GF-D8 (cell line): ENCODE measurements around the gene SLC9A3.

ENCODE experiments used
- DNase-seq: peaks from one replicate; lab custom pipeline; 2025; lab: John Stamatoyannopoulos, UW

SLC9A3 gene

DNA sequence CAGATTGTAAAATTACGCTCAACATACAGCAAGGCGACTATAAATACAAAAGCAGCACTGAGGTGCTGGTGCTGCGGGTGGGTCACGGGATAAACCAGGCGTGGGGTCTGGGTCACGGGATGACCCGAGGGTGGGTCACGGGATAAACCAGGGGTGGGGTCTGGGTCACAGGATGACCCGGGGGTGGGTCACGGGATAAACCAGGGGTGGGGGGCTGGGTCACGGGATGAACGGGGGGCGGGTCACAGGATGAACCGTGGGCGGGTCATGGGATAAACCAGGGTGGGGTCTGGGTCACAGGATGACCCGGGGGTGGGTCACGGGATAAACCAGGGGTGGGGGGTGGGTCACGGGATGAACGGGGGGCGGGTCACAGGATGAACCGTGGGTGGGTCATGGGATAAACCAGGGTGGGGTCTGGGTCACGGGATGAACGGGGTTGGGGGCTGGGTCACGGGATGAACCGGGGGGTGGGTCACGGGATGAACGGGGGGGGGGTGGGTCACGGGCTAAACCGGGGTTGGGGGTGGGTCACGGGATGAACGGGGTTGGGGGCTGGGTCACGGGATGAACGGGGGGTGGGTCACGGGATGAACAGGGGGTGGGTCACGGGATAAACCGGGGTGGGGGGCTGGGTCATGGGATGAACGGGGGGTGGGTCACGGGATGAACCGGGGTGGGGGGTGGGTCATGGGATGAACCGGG lies 30.2 kb upstream of the SLC9A3 start:
- no peak for DNase-seq

DNA sequence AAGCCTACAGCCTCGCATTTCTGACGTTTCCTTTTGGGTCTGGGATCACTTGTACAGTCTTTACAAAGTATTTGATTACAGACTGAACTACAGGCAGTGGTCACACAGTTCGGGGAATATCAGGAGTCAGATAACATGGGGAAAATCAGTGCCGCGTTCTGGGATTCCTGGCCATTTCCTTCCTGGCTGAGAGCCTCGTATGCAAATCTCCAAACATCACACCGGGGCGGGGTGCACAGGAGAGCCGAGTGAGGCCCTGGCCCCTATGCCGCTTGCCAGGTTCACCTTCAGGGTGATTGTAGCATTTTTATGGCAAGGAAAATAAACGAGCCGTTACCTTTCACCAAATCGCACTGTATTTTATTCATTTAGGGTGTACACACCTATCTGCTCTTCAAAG lies 29.6 kb upstream of the SLC9A3 start:
- DNase-seq: no peak

DNA sequence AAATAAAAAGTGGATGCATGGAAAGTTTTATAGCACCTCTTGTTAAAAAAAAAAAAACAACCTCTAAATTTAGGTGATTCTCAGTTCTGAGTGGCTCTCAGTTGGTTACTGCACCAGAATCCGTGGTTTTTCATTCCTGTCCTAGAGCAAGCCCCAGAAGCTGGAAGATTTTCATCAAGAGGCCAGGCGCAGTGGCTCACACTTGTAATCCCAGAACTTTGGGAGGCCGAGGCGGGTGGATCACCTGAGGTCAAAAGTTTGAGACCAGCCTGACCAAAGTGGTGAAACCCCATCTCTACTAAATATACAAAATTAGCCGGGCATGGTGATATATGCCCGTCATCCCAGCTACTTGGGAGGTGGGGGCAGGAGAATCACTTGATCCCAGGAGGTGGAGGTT lies 27.2 kb upstream of the SLC9A3 start:
- no peak for DNase-seq

DNA sequence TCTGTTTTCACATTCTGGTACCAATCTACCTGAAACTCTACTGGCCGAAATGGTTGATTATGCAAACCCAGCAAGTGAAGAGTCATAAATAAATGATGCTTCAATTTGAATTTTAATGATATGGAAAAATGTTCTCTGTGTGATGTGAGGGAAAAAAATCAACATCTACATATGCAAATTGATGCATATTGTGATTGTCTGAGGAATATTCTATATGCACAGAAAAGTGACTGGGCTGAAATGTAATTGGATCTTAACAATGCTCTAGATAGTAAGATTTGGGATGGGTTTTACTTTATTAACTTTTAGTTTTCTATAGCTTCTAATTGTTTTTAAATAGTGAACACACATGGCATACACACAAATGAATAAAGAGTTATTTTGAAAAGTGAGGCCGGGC lies 25.0 kb upstream of the SLC9A3 start:
- DNase-seq: no peak

DNA sequence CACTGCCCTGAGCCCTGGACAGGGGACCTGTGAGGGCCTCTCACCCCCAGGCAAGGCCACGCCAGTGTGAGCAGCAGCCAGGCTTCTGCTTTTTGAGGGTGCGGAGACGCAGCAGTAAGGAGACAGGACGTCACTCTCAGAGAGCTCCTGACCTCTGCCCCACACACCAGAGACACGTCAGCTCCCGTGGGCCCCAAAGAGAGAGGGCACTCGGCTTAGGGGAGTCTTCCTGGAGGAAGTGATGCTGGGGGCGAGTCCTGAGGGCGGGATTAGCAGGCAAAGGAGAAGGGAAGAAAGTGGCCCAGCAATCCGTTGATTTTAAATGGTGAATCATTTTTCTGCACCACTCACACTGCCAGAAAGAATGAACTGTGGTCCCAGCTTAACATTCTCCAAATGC lies 24.0 kb upstream of the SLC9A3 start:
- DNase-seq: no peak

DNA sequence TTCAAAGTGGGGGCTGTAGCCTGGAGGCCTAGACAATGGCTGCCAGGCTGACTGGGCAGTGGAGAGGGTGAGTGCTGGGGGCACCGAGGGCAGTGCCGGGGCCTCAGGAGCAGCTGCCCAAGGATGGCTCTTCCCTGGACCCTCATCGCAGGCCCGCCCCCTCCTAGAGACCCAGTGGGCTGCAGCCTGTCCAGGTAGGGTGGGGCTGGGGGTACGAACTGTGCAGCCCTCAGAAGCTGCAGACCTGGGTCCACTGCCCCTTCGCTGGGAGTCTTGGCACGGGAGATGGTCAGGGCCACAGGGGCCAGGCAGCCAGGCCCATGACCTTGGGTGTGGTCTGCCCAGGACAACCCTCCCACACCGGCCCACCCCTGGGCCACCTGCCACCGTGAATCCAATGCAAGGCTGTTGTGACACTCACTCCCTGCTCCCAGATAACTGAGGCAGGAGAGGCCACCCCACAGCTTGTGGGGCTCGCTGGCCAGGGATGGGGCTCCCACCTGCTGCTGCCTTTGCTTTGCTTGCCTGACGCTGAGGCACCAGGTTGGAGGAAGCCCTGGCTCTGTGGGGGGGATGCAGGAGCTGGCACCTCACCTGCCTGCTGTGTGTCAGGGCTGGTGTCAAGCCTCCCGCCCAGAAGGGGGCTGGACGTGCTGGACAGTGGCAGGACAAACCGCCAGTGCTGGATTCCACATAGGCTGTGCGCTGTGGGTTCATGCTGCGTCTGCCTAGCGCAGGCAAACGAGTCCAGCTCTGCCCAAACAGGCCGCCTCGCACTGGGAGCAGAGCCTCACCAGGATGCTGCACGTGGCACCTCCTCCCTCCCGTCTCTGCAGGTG lies 23.1 kb upstream of the SLC9A3 start:
- no peak for DNase-seq

DNA sequence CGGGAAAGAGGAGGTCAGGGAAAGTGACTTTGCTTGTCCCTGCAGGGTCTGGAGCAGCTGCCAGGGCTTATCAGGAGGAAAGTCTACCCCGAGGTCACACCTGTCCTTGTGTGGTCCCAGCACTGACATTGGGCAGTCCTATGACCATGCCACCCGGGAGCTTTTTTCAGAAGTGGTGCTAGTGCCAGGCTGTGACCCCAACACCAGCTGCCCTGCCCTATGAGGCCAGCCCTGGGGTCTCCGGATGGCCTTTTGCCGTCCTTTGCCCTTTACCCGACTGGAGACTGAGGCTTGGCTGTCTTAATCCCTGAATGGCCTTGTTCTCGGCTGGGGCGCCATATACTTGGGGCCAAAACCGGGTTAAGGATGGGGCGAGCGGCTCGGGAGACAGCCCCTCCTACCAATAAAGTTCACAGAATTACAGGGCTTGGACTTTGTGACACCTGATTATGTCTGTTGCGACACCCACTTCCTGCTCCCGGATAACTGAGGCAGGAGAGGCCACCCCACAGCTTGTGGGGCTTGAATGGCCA lies 22.2 kb upstream of the SLC9A3 start:
- no peak for DNase-seq

DNA sequence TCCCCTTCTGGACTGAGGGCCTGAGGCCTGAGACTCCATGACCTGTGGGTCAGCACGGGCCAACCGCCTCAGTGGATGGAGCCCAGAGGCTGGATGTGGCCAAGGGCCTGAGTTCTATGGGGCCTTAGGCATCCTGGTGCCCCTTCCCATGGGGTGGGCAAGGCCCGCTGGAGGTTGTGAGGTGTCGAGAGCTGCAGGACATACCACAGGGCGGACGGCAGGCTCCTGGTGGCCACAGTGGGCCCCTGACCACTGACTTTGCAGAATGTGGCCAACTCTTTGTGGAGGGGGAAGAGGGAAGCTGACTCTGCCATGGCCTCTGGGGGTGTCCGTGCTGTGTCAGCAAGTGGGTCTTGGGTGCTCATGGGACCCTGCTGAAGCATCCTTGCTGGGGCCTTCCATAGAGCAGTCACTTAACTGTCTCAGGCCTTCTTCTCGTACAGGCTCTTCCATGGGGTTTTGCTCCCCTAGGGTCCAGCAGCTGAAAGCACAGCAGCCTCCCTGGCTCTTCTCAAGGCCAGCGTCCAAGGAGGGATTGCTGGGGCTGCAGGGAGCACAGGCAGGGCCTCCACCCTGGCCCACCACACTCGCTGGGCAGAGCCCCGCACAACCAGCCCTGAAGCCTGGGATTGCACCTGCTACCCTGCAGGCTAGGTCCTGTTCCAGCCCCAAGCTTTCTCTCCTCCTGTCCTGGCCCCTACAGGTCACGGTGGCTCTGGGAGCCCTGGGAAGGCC lies 21.6 kb upstream of the SLC9A3 start:
- no peak for DNase-seq

DNA sequence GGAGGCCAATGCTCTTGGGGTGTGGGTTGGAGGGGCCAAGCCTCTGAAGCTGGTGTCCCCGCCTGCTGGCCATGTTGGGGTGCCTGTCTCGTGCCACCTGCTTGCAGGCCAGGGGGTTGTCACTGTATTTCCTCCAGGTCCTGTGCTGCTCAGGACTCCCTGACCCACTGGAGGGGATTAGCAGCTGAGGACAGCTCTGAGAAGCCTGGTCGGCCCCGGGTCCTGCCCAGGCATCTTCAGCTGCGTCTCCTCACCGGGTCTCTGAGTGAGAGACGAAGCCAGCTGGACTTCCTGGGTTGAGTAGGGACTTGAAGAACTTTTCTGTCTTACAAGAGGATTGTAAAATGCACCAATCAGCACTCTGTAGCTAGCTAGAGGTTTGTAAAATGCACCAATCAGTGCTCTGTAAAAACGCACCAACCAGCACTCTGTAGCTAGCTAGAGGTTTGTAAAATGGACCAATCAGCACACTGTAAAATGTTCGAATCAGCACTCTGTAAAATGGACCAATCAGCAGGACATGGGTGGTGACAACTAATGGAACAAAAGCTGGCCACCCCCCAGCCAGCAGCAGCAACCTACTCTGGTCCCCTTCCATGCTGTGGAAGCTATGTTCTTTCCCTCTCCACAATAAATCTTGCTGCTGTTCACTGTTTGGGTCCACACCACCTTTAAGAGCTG lies 20.6 kb upstream of the SLC9A3 start:
- no peak for DNase-seq

DNA sequence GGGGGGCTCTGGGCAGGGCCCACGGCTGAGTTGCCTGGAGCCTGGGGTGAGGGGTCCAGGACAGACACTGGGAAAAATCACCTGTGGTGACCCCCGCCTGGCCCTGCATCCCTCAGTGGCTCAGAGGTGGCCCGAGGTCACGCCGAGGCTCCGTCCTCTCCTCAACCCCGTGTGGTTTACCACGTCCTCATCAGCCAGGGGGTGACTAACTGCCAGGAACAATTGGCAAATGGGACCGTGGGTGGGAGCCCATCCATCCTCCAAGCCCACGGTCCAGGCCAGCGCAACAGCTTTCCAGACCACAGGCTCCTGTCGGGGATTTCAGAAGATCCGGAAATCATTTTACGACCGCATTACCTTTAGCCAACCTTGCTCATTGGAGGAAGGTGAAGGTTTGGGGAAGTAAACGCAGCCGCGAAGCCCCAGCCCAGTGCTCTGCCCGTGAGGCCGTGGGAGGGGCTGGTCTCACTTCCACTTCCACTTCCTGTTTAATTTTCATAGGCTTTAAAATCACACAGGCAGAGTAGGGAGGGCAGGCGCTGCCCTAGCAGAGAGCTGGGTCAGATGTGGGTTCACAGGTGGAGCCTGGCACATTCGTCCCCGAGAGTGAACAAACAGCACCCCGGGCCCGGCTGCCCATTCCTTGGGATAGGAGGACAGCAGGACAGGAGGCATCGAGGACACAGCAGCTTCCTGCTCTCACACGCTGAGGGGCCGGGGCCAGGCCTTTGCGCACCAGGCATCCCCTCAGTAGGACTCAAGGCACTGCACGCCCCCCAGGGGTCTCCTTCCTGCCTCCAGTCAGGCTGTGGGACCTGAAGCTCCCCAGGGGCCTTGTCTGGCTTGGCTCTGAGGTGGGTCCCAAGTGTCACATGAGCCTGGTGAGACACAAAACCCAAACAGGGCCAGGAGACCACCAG lies 19.8 kb upstream of the SLC9A3 start:
- peak; percentile 85 for DNase-seq

DNA sequence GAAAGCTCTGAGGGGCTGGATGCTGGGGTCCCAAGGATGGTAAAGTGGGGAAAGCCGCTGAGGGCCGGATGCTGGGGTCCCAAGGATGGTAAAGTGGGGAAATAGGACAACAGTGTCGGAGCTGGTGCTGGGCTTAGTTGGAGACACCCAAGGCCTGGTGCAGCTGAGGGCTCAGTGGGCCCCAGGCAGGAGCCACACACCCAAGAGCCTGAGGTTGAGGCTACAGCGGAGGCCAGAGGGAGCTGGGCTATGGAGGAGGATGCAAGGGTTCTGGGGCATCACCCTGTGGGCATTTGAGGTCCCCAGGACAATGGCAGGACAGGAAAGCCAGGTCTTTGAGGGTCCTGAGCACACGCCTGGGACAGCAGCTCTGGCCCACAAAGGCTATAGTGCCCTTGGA lies 19.1 kb upstream of the SLC9A3 start:
- DNase-seq: no peak

DNA sequence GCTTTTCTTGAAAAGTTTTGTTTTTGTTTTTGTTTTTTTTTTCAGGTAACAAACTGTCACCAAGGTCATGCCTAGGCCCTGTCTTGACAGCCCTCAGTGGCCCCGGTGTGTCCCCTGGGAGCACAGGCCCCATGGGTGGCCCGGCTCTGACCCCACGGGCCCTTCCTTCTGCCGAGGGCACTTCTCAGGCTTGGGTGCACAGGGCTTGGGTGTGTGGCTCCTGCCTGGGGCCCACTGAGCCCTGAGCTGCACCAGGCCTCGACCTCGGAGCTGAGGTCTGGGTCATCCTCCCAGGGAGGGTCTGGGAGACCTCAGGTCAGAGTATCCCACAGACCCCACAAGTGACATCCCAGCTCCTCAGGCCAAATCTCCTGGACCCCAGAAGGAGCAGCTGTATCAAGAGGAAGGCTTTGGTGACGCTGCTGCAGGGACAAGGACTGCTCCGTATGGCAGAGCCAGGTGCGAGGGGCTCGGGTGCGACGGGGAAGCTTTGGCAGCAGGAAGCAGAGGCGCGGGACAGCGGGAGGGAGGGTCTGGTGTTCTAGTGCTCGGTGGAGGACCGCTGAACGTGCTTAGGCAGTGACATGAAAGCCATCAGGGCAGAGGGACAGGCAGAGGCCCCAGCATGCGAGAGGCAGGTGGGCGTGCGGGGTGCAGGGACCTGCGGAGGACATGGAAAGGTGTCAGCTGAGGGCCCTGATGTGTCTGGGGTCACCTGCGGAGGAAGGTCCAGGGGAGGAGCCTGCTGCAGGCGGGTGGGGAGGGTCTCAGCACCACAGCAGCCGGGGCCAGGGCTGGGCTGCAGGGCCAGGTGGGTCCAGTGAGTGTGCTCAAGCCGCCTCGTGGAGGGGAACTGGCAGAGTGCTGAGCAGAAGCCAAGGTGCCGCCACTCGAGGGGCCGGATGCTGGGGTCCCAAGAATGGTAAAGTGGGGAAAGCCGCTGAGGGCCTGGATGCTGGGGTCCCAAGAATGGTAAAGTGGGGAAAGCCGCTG lies 18.4 kb upstream of the SLC9A3 start:
- no peak for DNase-seq

DNA sequence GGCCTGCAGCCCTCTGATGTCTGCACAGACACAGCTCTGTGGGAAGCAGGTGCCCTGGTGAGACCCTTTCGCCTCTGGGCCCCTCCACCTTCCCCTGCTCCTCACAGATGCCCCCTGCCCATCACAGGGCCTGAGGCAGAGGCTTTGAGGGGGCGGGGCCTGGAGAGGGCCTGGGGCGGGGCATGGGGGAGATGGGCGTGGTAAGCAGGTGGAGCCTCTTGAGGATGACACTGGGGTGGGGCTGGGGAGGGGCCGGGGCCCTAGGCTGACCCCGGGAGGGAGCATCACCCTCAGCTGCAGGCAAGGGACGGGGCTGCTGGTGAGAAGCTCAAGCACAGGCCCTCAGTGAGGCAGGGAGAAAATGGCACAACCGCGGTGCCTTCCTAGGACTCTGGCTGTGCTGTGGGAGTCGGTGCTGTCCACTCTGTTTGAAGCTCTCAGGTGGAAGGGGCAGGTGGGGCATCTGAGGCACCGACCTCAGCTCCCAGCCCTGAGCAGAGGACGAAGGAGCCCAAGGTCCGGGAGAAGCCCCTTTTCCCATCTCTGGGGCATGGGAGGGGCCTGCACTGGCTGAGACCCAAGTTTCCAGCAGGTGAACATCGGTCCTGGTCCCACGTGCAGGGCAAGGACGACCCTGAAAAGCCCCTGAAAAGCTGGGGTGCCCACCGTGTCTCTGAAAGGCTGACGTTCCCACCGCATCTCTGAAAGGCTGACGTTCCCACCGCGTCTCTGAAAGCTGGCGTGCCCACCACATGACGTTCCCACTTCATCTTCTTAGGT lies 17.5 kb upstream of the SLC9A3 start:
- no peak for DNase-seq

DNA sequence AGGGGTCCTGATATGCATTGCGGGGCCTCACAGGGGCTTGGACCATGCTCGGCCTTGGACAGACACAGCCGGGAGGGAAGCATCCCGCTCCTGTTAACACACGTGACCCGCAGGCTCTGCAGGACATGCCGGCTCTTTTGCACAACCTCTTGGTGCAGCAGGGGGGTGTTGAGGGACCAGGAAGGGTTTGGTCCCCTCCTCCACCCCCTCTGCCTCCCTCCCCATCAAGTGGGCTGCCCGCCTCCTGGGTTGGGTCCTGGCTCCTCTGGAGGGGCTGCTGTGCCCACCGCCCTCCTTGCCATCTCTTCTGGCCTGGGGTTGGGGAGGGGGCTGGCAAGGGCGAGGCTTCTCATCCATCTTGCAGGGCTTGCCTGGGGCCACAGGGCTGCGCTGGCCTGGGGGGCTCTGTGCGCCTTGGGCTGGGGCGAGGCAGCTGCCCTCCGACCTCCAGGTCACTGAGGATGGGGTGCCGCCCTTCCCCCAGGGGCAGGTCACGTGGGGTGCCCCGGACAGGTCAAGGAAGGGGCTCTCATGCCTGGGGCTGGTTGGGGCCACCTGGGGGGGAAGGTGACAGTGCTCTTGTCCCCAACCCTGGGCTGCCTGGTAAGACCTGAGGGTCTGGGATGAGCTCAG lies 16.8 kb upstream of the SLC9A3 start:
- no peak for DNase-seq

DNA sequence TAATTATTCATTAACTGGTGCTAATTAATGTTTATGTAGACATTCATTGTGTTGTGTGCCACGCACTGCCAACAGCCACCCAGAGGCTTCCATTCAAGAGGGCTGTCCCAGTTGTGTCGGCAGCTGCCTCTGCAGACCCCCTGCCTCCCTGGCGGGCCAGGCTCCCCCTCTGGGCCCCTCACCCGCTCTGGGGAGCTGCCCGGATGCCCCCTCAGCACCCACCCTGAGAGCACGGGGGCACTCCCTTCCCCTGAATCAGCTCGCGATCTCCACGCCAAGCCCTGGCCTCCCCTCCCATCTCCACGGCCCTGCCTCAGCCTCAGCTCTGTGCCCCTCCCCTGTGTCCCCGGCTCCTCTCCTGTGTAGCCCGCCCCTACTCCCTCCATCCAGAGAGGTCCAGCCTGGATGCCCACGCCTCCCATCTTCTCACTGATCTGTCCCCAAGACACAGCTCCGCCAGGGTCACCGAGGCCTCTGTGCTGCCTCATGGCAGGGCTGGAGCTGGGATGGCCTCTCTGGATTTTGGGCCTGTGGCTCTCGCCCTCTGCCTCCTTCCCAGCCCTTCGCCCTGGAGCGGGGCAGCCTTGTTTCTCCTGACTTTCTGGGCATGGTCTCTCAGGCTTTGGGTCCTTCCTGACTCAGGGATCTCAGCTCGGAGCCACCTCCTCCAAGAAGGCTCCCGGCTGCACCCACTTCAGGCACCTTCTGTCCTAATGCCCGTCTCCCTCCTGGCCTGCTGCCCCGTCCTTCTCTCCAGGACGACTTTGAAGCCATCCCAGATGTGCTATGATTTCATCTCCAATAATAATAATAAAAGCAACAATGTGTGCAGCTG lies 16.0 kb upstream of the SLC9A3 start:
- DNase-seq: no peak

DNA sequence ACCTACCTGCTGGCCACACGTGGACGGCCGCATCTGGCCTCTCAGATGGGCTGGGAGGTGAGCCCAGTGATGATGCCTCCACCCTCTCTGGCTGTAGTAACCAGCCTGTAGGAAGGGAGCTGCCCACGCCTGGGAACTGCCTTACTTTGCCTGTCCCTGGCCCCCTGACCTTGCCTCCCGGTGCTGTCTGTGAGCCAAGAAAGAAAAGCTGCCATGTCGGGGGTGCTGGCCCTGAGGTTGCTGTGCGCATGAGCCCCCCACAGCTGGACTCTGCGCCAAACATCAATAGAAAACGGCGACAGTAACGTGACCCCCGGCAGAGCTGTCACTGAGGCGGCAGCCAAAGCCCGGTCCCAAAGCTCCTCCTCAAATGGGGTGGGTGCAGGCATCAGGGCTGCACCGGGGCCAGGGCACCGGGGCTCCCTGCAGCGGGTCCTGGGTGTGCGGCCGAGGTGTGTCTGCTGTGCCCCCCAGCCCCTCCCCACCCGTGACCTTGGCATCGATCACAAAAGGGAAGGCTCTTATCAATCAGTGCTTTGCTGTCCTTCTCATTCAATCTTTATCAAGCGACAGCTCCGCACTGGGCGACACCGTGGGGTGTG lies 15.3 kb upstream of the SLC9A3 start:
- DNase-seq: no peak

DNA sequence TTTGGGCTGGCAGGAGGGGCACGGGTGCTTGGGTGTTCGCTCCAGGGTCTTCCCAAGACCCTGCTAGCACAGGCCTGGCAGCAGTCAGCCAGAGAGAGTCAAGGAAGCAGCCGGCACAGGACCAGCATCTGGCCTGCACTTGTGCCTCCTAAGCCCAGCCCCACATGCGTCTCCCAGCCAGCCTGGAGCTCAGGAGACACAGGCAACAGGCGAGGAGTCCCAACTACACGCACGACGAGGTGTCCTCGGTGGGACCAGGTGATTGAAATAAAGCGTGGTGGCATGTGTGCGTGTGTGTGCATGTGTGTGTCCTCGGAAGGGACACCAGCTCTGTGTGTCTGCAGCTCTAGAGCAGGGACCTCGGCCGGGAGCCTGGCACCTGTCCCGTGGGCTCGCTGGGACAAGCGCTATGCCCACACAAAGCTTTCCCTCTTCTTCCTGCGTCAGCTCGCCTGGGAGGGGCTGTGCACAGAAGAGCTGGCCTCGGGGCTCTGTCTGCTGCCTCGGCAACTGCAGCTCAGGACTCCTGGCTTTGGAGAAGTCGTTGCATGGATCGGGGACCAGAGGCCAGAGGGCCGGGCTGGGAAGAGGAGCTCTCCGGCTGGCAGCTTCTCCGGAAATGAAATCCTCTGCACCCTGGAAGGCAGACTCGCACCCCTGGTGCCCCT lies 14.7 kb upstream of the SLC9A3 start:
- no peak for DNase-seq
